Body of pancreas (tissue), 4 donors: ENCODE results near the gene SAP30L.

Source experiments
- POLR2A ChIP-seq, 3 donors: fragments of 450-650 bp; IDR thresholded peaks; one replicate each; pipeline ENCODE4 v1.6.1; 2016; ENCODE audit warnings: antibody characterized with exemption in 3 of 3, mild to moderate bottlenecking in 2 of 3
- TF ChIP-seq, protein P1 (sequence below), 7 experiments: fragments of 450-650 bp in 4 of 7; fragments of 200-600 bp in 3 of 7; sonication (generic) in 3 of 7; IDR thresholded peaks; one replicate each; pipeline ENCODE4 v1.5.1; 2016 to 2019; ENCODE audit warnings: antibody characterized with exemption in 7 of 7

DNA sequence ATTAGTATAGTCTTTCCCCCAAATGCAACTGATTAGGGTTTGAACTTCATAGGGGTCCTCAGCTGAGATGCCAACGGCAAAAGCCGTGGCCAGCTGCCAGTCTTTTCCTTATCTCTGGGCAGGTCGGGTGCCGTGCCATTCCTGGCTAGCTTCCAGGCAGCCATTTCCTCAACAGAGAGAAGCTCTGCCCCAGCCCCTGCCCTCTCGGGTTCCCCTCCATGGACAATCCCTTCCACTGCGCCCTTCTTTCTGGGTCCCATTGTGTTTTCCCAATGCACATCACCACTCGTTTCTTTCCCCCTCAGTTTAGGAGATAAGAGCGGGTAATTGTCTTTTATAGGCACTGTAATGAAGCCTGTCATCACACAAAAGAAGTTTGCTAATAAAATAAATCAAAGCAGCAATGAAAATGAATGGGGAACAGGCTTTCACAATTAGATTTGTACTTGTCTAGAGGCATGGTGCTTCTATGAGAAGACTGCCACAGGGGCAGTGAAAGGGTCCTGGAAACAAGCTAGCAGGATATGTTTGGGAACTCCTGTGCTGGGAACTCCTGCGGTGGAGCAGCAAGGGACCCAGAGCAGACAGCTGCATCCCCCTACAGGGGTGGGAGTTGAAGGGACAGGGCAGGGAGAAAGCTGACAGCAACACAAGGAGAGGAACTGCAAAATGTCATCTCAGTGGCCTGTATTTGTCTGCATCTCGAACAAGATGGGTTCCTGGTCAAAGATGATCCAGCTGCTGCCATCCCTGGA lies 48.0 kb upstream of the SAP30L start:
- TF ChIP-seq, protein P1, sequence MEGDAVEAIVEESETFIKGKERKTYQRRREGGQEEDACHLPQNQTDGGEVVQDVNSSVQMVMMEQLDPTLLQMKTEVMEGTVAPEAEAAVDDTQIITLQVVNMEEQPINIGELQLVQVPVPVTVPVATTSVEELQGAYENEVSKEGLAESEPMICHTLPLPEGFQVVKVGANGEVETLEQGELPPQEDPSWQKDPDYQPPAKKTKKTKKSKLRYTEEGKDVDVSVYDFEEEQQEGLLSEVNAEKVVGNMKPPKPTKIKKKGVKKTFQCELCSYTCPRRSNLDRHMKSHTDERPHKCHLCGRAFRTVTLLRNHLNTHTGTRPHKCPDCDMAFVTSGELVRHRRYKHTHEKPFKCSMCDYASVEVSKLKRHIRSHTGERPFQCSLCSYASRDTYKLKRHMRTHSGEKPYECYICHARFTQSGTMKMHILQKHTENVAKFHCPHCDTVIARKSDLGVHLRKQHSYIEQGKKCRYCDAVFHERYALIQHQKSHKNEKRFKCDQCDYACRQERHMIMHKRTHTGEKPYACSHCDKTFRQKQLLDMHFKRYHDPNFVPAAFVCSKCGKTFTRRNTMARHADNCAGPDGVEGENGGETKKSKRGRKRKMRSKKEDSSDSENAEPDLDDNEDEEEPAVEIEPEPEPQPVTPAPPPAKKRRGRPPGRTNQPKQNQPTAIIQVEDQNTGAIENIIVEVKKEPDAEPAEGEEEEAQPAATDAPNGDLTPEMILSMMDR (IDR thresholded peaks at IDR 0.05): peak in 3 of 7 experiments; percentile 6 to 24 (median 10)
- no peak for TF ChIP-seq POLR2A (IDR thresholded peaks at IDR 0.05)
